HEK293T (cell line): ENCODE results near the gene OPCML.

Source experiments
- BHLHE40 ChIP-seq: fragments of 450-650 bp; IDR thresholded peaks from 2 replicates; pipeline ENCODE4 v1.6.1; 2016; ENCODE audit warnings: mild to moderate bottlenecking, moderate library complexity, borderline replicate concordance
- FOXA1 ChIP-seq: fragments of 450-650 bp; IDR thresholded peaks from 2 replicates; pipeline ENCODE4 v1.6.1; 2016; ENCODE audit warnings: mild to moderate bottlenecking
- FOXK2 ChIP-seq: fragments of 450-650 bp; IDR thresholded peaks from 2 replicates; pipeline ENCODE4 v1.6.1; 2016; ENCODE audit warnings: mild to moderate bottlenecking
- LEF1 ChIP-seq: fragments of 450-650 bp; IDR thresholded peaks from 2 replicates; pipeline ENCODE4 v1.6.1; 2017; ENCODE audit warnings: mild to moderate bottlenecking, borderline replicate concordance
- NFRKB ChIP-seq: fragments of 450-650 bp; IDR thresholded peaks from 2 replicates; pipeline ENCODE4 v1.6.1; 2016; ENCODE audit warnings: mild to moderate bottlenecking, moderate library complexity
- ZNF384 ChIP-seq: fragments of 450-650 bp; IDR thresholded peaks from 2 replicates; pipeline ENCODE4 v1.6.1; 2016

- TF ChIP-seq FOXK2 (no peak), FOXA1 (no peak), BHLHE40 (no peak), ZNF384 (no peak), NFRKB (no peak), LEF1 (no peak)
These were observed 539.3 kb downstream of the OPCML start for GRCh38 chr11:132992838-132993631.
